HepG2 (cell line): ENCODE measurements around the gene IPO13. TPM values are rescaled to one million over a fixed set of nuclear protein-coding genes. Genes with fewer than 3 reads are reported as not detected.

Experiments used
- ADNP ChIP-seq: sonication (generic); formaldehyde crosslinking; IDR thresholded peaks from 2 replicates; pipeline ENCODE4 v1.4.0; 2020; ENCODE audit warnings: missing genetic modification reagents
- CBX1 ChIP-seq: IDR thresholded peaks from one replicate; pipeline ENCODE4 v1.6.1; 2016; ENCODE audit warnings: antibody characterized with exemption, low read depth
- E2F5 ChIP-seq: sonication (generic); formaldehyde crosslinking; conservative IDR thresholded peaks from 2 replicates; pipeline ENCODE4 v1.4.0; 2020; ENCODE audit warnings: missing genetic modification reagents
- KMT2A ChIP-seq: sonication (generic); formaldehyde crosslinking; IDR thresholded peaks from 2 replicates; pipeline ENCODE4 v1.4.0; 2020; ENCODE audit warnings: missing genetic modification reagents
- MAZ ChIP-seq, 2 experiments: sonication (generic) in 1 of 2; formaldehyde crosslinking in 1 of 2; IDR thresholded peaks; 2 replicates each; pipeline versions ENCODE4 v1.5.0 to v1.6.1; 2012 to 2020; ENCODE audit warnings: low read depth in 2 of 2, mild to moderate bottlenecking in 2 of 2, borderline replicate concordance in 1 of 2, improper control_type of control experiment in 1 of 2, low read length in 1 of 2, missing genetic modification reagents in 1 of 2, moderate library complexity in 1 of 2
- NFIC ChIP-seq: IDR thresholded peaks from 2 replicates; pipeline ENCODE4 v1.6.1; 2012; ENCODE audit warnings: mild to moderate bottlenecking, low read length, inconsistent platforms
- NR2F1 ChIP-seq, 2 experiments: fragments of 450-650 bp in 1 of 2; formaldehyde crosslinking in 1 of 2; IDR thresholded peaks; 2 replicates each; pipeline versions ENCODE4 v1.5.0 to v1.6.1; 2016 to 2020; ENCODE audit warnings: mild to moderate bottlenecking in 1 of 2, missing compliant biosample characterization in 1 of 2, missing genetic modification reagents in 1 of 2, moderate library complexity in 1 of 2
- SNAI1 ChIP-seq: sonication (generic); formaldehyde crosslinking; IDR thresholded peaks from 2 replicates; pipeline ENCODE4 v1.5.0; 2020; ENCODE audit warnings: mild to moderate bottlenecking, missing genetic modification reagents, borderline replicate concordance
- SP140L ChIP-seq: sonication (generic); formaldehyde crosslinking; IDR thresholded peaks from 2 replicates; pipeline ENCODE4 v1.4.0; 2020; ENCODE audit warnings: missing genetic modification reagents, borderline replicate concordance
- YEATS4 ChIP-seq: sonication (generic); formaldehyde crosslinking; IDR thresholded peaks from 2 replicates; pipeline ENCODE4 v1.4.0; 2020; ENCODE audit warnings: missing genetic modification reagents, borderline replicate concordance
- ZBTB21 ChIP-seq: sonication (generic); formaldehyde crosslinking; IDR thresholded peaks from 2 replicates; pipeline ENCODE4 v1.4.0; 2020; ENCODE audit warnings: missing genetic modification reagents
- ZFX ChIP-seq: sonication (generic); formaldehyde crosslinking; IDR thresholded peaks from 2 replicates; pipeline ENCODE4 v1.4.0; 2020; ENCODE audit warnings: mild to moderate bottlenecking, low read depth, missing genetic modification reagents, moderate library complexity
- ZNF121 ChIP-seq: sonication (generic); formaldehyde crosslinking; IDR thresholded peaks from 2 replicates; pipeline ENCODE4 v1.5.0; 2020; ENCODE audit warnings: mild to moderate bottlenecking, missing genetic modification reagents
- ZNF30 ChIP-seq: sonication (generic); formaldehyde crosslinking; IDR thresholded peaks from 2 replicates; pipeline ENCODE4 v1.5.0; 2020; ENCODE audit warnings: mild to moderate bottlenecking, missing genetic modification reagents
- ZNF382 ChIP-seq: sonication (generic); formaldehyde crosslinking; IDR thresholded peaks from 2 replicates; pipeline ENCODE4 v1.5.0; 2020; ENCODE audit warnings: missing genetic modification reagents, mild to moderate bottlenecking, borderline replicate concordance
- ZNF510 ChIP-seq: sonication (generic); formaldehyde crosslinking; IDR thresholded peaks from 2 replicates; pipeline ENCODE4 v1.4.0; 2020; ENCODE audit warnings: low read depth, mild to moderate bottlenecking, missing genetic modification reagents
- ZNF557 ChIP-seq: sonication (generic); formaldehyde crosslinking; IDR thresholded peaks from 2 replicates; pipeline ENCODE4 v1.4.0; 2020; ENCODE audit warnings: missing genetic modification reagents
- ZNF570 ChIP-seq: sonication (generic); formaldehyde crosslinking; IDR thresholded peaks from 2 replicates; pipeline ENCODE4 v1.4.0; 2020; ENCODE audit warnings: mild to moderate bottlenecking, missing genetic modification reagents, borderline replicate concordance
- ZNF589 ChIP-seq: sonication (generic); formaldehyde crosslinking; conservative IDR thresholded peaks from 2 replicates; pipeline ENCODE4 v1.8.0; 2022; ENCODE audit warnings: mild to moderate bottlenecking, moderate library complexity, missing genetic modification reagents
- ZNF724P ChIP-seq: sonication (generic); formaldehyde crosslinking; IDR thresholded peaks from 2 replicates; pipeline ENCODE4 v1.8.0; 2022; ENCODE audit warnings: missing genetic modification reagents, borderline replicate concordance
- polyA plus RNA-seq, 8 experiments: library from polyadenylated mRNA; depleted of rRNA in 3 of 8; stranded (reverse) in 7 of 8; unstranded in 1 of 8; fragments of >200 nt; fragmentation: Illumina TruSeq in 4 of 8; extraction: Trizol in 4 of 8; gene quantifications; 2 replicates each; pipeline versions ENCODE4 v1.2.1 to v1.2.3, GENCODE V29; 2011 to 2016; ENCODE audit warnings: low read depth in 4 of 8, missing spikeins in 1 of 8, mixed read lengths in 1 of 8; ENCODE audit not compliant: insufficient read depth in 1 of 8
- total RNA-seq, 5 experiments: library from RNA; depleted of rRNA; stranded (reverse); fragments of >200 nt; fragmentation: Illumina TruSeq; extraction: Trizol; gene quantifications; 2 replicates each; pipeline ENCODE4 v1.2.3, GENCODE V29; 2016; ENCODE audit warnings: low read depth in 1 of 5
- TF ChIP-seq, protein P1 (sequence below): IDR thresholded peaks from 2 replicates; pipeline ENCODE4 v1.6.1; 2012; ENCODE audit warnings: low read length, improper control_type of control experiment
- TF ChIP-seq, protein P2 (sequence below): sonication (generic); formaldehyde crosslinking; IDR thresholded peaks from 2 replicates; pipeline ENCODE4 v1.5.1; 2020; ENCODE audit warnings: mild to moderate bottlenecking, missing genetic modification reagents

Gene IPO13
- total and polyA plus RNA-seq, 2 of the 13 experiments (the other 11 are each of a cell fraction or from before 2014, with no cell fraction given): 12.9 to 15.6 TPM

- TF ChIP-seq ZNF724P (CRISPR knock-in tag) (peak; percentile 66), MAZ (IDR thresholded peaks at IDR 0.05; ENCODE audit: borderline replicate concordance, low read depth, low read length) (no peak), MAZ (CRISPR knock-in tag; IDR thresholded peaks at IDR 0.05; ENCODE audit: low read depth) (peak; percentile 94), SNAI1 (no peak), NR2F1 (CRISPR knock-in tag; IDR thresholded peaks at IDR 0.05) (no peak), CBX1 (no peak), ZNF30 (CRISPR knock-in tag) (peak; percentile 22; the same call in 1 of the 2 replicates), ZFX (CRISPR knock-in tag) (peak; percentile 98), ADNP (peak; percentile 89), ZNF557 (CRISPR knock-in tag) (0 out of 2 replicates have a peak, but pooled peaks have one; percentile 53), ZNF570 (CRISPR knock-in tag) (no peak; the same call in 1 of the 2 replicates), ZNF121 (no peak; the same call in 1 of the 2 replicates), E2F5 (peak; percentile 15; the same call in 1 of the 2 replicates), YEATS4 (CRISPR knock-in tag) (peak; percentile 94), ZBTB21 (CRISPR knock-in tag) (peak; percentile 67), KMT2A (CRISPR knock-in tag) (peak; percentile 84; the same call in 1 of the 2 replicates), ZNF510 (peak; percentile 94), SP140L (CRISPR knock-in tag) (0 out of 2 replicates have a peak, but pooled peaks have one; percentile 17), ZNF382 (no peak), ZNF589 (peak; percentile 64; the same call in 1 of the 2 replicates), NFIC (no peak)
- TF ChIP-seq, protein P1, sequence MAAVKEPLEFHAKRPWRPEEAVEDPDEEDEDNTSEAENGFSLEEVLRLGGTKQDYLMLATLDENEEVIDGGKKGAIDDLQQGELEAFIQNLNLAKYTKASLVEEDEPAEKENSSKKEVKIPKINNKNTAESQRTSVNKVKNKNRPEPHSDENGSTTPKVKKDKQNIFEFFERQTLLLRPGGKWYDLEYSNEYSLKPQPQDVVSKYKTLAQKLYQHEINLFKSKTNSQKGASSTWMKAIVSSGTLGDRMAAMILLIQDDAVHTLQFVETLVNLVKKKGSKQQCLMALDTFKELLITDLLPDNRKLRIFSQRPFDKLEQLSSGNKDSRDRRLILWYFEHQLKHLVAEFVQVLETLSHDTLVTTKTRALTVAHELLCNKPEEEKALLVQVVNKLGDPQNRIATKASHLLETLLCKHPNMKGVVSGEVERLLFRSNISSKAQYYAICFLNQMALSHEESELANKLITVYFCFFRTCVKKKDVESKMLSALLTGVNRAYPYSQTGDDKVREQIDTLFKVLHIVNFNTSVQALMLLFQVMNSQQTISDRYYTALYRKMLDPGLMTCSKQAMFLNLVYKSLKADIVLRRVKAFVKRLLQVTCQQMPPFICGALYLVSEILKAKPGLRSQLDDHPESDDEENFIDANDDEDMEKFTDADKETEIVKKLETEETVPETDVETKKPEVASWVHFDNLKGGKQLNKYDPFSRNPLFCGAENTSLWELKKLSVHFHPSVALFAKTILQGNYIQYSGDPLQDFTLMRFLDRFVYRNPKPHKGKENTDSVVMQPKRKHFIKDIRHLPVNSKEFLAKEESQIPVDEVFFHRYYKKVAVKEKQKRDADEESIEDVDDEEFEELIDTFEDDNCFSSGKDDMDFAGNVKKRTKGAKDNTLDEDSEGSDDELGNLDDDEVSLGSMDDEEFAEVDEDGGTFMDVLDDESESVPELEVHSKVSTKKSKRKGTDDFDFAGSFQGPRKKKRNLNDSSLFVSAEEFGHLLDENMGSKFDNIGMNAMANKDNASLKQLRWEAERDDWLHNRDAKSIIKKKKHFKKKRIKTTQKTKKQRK: no peak
- TF ChIP-seq, protein P2, sequence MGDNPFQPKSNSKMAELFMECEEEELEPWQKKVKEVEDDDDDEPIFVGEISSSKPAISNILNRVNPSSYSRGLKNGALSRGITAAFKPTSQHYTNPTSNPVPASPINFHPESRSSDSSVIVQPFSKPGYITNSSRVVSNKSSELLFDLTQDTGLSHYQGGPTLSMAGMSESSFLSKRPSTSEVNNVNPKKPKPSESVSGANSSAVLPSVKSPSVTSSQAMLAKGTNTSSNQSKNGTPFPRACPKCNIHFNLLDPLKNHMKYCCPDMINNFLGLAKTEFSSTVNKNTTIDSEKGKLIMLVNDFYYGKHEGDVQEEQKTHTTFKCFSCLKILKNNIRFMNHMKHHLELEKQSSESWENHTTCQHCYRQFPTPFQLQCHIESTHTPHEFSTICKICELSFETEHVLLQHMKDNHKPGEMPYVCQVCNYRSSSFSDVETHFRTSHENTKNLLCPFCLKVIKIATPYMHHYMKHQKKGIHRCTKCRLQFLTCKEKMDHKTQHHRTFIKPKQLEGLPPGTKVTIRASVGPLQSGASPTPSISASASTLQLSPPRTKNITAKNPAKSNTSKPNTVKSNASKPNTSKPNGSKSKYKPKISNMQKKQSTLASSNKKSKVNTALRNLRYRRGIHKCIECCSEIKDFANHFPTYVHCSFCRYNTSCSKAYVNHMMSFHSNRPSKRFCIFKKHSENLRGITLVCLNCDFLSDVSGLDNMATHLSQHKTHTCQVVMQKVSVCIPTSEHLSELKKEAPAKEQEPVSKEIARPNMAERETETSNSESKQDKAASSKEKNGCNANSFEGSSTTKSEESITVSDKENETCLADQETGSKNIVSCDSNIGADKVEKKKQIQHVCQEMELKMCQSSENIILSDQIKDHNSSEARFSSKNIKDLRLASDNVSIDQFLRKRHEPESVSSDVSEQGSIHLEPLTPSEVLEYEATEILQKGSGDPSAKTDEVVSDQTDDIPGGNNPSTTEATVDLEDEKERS (CRISPR knock-in tag): peak; percentile 85; the same call in 1 of the 2 replicates
Measured at GRCh38 chr1:43946236-43947060, at the start of gene IPO13 (continued).
